ENCODE results near the gene KDM1B.

- TF ChIP-seq CTCF (conservative IDR thresholded peaks at IDR 0.05; ENCODE audit: low read length) (no peak), EZH2phosphoT487 (IDR thresholded peaks at IDR 0.05; ENCODE audit: borderline replicate concordance) (no peak)
Measured at GRCh38 chr6:18234564-18234963, 79.3 kb downstream of the KDM1B start.
